Sigmoid colon (tissue), 7 donors: ENCODE measurements around the gene RUNX1. TPM values are rescaled to one million over a fixed set of nuclear protein-coding genes. Genes with fewer than 3 reads are reported as not detected.

ENCODE experiments used
- DNase-seq: peaks from one replicate; pipeline ENCODE4 v3.0.0-alpha.2; 2019
- H3K27ac ChIP-seq, 4 donors: fragments of 200-600 bp; sonication (generic); one replicate each; pipeline ENCODE4 v1.5.1; 2016 to 2019; ENCODE audit warnings: mild to moderate bottlenecking in 1 of 4
- H3K27me3 ChIP-seq, 3 donors: fragments of 200-600 bp; sonication (generic); one replicate each; pipeline ENCODE4 v1.5.1; 2019; ENCODE audit warnings: mild to moderate bottlenecking in 1 of 3
- H3K36me3 ChIP-seq, 4 donors: fragments of 200-600 bp; sonication (generic); one replicate each; pipeline ENCODE4 v1.5.1; 2016 to 2019
- H3K4me1 ChIP-seq, 4 donors: fragments of 200-600 bp; sonication (generic); one replicate each; pipeline ENCODE4 v1.5.1; 2017 to 2019
- H3K4me3 ChIP-seq, 4 donors: fragments of 200-600 bp; sonication (generic); one replicate each; pipeline ENCODE4 v1.5.1; 2017 to 2019; ENCODE audit warnings: mild to moderate bottlenecking in 2 of 4, moderate library complexity in 1 of 4
- H3K9me3 ChIP-seq, 4 donors: fragments of 200-600 bp in 3 of 4; sonication (generic) in 3 of 4; one replicate each; pipeline versions ENCODE4 v1.5.1 to v1.6.1; 2013 to 2019
- EP300 ChIP-seq, 4 donors: sonication (generic); formaldehyde crosslinking; IDR thresholded peaks; one replicate each; pipeline ENCODE4 v1.6.1; 2017; ENCODE audit warnings: antibody characterized with exemption in 4 of 4
- POLR2A ChIP-seq, 2 donors: fragments of 450-650 bp; IDR thresholded peaks; one replicate each; pipeline ENCODE4 v1.6.1; 2016; ENCODE audit warnings: antibody characterized with exemption in 2 of 2, mild to moderate bottlenecking in 2 of 2, moderate library complexity in 2 of 2
- POLR2AphosphoS5 ChIP-seq, 4 donors: sonication (generic); formaldehyde crosslinking; IDR thresholded peaks; one replicate each; pipeline ENCODE4 v1.6.1; 2017; ENCODE audit warnings: antibody characterized with exemption in 4 of 4
- WGBS, 2 donors: extraction: QIAGEN DNeasy Blood & Tissue Kit; methylation state at CpG; one replicate each; pipeline ENCODE4 v1.1.7; 2013; 5-methylcytosine and 5-hydroxymethylcytosine counted together
- intact Hi-C: fragments of 100-400 bp; cut with DNase I; formaldehyde crosslinking; loops from one replicate; pipeline ENCODE4 v1.15.1; 2023
- polyA plus RNA-seq, 3 donors: library from polyadenylated mRNA; stranded (reverse); fragments of 200-250 nt; gene quantifications; one replicate each; pipeline ENCODE4 v1.2.3, GENCODE V29; 2013
- total RNA-seq, 4 donors: library from RNA; depleted of rRNA; stranded (reverse); fragments of >200 nt; gene quantifications; one replicate each; pipeline ENCODE4 v1.1.0, GENCODE V29; 2016
- TF ChIP-seq, protein P1 (sequence below), 4 experiments: fragments of 450-650 bp in 3 of 4; fragments of 200-600 bp in 1 of 4; IDR thresholded peaks; one replicate each; pipeline ENCODE4 v1.5.1; 2016 to 2019; ENCODE audit warnings: antibody characterized with exemption in 4 of 4, mild to moderate bottlenecking in 3 of 4, moderate library complexity in 2 of 4
- donor health status: healthy with polysubstance abuse.
- donor health status: Bipolar disorder and iron deficiency.
- donor health status: healthy.

The RUNX1 gene
- total and polyA plus RNA-seq, 7 donors: 2.8 to 23.3 (median 7.5) TPM

DNA sequence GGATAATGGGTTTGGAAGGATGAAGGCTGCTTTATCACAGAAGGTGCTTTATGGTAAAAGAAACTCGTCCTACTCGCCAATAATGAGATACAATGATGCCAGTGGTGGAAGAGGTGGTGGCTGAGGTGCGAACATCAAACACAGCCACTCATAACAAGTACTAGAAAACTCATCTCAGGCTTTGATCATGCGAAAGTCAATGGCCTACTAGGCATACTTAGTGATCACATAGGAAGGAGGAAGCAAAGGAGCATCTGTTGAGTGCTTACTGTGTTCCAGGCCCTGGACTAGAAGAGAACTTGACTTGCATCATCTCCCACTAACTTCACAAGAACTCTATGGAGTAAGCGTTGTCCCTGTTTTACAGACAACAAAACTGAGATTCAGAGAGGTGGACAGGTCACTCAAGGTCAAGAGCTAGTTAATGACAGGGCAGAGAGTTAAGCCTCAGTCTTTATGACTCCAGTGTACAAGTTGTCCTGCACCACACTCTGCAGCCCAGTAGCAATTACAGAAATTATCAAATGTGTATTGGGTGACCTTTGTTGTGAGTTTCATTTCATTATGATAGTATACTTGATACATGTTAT, 33.6 kb downstream of the RUNX1 start:
- peaks cover 0 to 2% (median under 1%) of the 10 kb centered on the region in 4 donors for H3K4me1 ChIP-seq
- H3K4me3 ChIP-seq: no peak overlapping the region
- H3K9me3 ChIP-seq: no peaks in the 10 kb centered on the region
- WGBS, 2 donors: 84 to 91% methylated on average over 5 of the region's 5 CpGs
- H3K27me3 ChIP-seq: no peaks in the 10 kb centered on the region
- no peaks in the 10 kb centered on the region for H3K36me3 ChIP-seq
- intact Hi-C loops: no loop called here
- H3K27ac ChIP-seq: no peak overlapping the region
- no peak for DNase-seq
- TF ChIP-seq POLR2AphosphoS5 (IDR thresholded peaks at IDR 0.05) (no peak), EP300 (IDR thresholded peaks at IDR 0.05) (no peak), POLR2A (IDR thresholded peaks at IDR 0.05) (no peak)
- TF ChIP-seq, protein P1, sequence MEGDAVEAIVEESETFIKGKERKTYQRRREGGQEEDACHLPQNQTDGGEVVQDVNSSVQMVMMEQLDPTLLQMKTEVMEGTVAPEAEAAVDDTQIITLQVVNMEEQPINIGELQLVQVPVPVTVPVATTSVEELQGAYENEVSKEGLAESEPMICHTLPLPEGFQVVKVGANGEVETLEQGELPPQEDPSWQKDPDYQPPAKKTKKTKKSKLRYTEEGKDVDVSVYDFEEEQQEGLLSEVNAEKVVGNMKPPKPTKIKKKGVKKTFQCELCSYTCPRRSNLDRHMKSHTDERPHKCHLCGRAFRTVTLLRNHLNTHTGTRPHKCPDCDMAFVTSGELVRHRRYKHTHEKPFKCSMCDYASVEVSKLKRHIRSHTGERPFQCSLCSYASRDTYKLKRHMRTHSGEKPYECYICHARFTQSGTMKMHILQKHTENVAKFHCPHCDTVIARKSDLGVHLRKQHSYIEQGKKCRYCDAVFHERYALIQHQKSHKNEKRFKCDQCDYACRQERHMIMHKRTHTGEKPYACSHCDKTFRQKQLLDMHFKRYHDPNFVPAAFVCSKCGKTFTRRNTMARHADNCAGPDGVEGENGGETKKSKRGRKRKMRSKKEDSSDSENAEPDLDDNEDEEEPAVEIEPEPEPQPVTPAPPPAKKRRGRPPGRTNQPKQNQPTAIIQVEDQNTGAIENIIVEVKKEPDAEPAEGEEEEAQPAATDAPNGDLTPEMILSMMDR (IDR thresholded peaks at IDR 0.05): no peak

DNA sequence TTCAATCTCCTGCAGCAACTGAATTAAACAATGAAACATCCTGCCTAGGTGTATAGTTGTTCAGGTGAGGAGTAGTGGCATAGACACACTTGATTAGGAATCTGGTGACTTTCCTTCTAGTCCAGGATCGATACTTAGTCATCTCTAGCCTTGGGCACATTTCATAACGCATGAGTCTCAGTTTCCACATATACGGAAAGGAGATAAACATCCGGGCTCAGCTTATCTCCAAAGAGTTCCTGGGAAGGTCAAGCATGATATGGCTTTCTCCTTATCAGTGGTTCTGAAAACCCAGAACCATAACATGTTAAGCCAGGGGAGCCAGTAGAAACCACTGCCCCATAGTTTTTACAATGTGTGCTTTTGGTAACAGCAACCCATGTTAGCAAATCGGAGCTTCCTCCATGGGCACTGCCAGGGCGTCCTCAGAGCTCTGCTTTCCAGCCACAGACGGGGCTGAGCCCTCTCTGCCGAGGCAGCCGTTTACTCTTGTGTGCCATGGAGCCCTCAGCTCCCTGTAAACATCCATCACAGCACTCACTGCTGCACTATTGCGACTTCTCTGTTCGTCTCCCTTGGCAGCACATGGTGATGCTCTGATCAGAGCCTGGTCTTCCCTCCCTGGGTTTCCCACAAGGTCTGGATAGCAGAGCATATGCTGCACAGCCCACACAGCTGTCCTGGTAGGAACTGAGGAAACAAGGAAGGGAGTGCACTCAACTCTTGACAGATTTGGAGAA, 34.6 kb downstream of the RUNX1 start:
- no peak for DNase-seq
- WGBS, 2 donors: 76 to 86% methylated on average over 11 of the region's 11 CpGs

DNA sequence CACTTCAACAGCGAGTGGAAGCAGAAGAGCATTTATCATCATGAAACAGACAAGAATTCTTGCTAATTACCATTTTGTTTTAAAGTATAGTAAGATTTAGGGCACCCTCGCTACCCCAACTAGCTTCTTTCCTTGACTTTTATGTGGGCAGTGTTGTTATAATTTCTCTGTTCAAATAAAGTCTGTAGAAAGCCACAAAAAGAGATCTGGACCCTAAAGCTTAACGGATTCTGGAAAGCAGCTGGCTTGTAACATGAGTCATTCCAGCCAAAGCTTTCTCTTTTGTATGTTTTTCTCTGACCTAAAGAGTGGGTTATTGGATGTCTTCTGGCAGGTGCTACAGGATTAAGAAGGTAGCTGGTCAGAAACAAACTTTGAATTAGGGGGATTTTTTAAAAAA, 37.4 kb downstream of the RUNX1 start:
- H3K27ac ChIP-seq: no peak overlapping the region
- no peak for DNase-seq
- intact Hi-C loops: no loop called here
- no peak overlapping the region for H3K4me3 ChIP-seq
- H3K4me1 ChIP-seq: no peaks in the 10 kb centered on the region
- 28 to 45% methylated on average over 3 of the region's 3 CpGs for WGBS, 2 donors
- no peaks in the 10 kb centered on the region for H3K36me3 ChIP-seq
- TF ChIP-seq EP300 (IDR thresholded peaks at IDR 0.05): no peak
- TF ChIP-seq POLR2AphosphoS5 (IDR thresholded peaks at IDR 0.05): no peak
- no peak for TF ChIP-seq POLR2A (IDR thresholded peaks at IDR 0.05)
- TF ChIP-seq, protein P1 (IDR thresholded peaks at IDR 0.05): no peak
- no peaks in the 10 kb centered on the region for H3K27me3 ChIP-seq
- no peaks in the 10 kb centered on the region for H3K9me3 ChIP-seq

More for the DNA sequence above, 34.6 kb downstream of the RUNX1 start:
- Histone ChIP-seq H3K27ac (no peak overlapping the region), H3K4me3 (no peak overlapping the region), H3K4me1 (no peaks in the 10 kb centered on the region), H3K36me3 (no peaks in the 10 kb centered on the region), H3K9me3 (no peaks in the 10 kb centered on the region), H3K27me3 (no peaks in the 10 kb centered on the region)
- intact Hi-C loops: no loop called here
- TF ChIP-seq EP300 (IDR thresholded peaks at IDR 0.05) (no peak), POLR2AphosphoS5 (IDR thresholded peaks at IDR 0.05) (no peak)

DNA sequence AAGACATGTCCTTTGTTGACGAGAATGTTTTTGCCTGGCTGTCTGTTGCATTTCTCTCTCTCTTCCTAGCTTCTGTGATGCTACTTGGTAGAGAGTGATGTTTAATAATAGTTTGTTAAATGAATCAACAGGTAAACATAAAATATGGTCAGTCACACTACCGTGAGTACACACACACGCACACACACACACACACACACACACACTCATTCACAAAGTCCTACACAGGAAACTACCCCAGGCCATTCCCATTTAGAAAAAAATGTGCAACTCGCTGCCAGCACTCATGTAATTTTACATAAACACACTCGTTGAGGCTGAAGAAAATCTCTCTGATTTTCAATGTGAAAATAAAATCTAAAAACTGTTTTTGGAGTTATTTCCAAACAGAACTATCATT, 38.7 kb downstream of the RUNX1 start:
- 58 to 74% methylated on average over 5 of the region's 5 CpGs for WGBS, 2 donors
- no peak for DNase-seq
- Histone ChIP-seq H3K4me1 (no peaks in the 10 kb centered on the region), H3K27me3 (no peaks in the 10 kb centered on the region), H3K36me3 (no peaks in the 10 kb centered on the region), H3K4me3 (no peak overlapping the region), H3K27ac (no peak overlapping the region), H3K9me3 (no peaks in the 10 kb centered on the region)
- TF ChIP-seq, protein P1 (IDR thresholded peaks at IDR 0.05): no peak
- TF ChIP-seq EP300 (IDR thresholded peaks at IDR 0.05) (no peak), POLR2A (IDR thresholded peaks at IDR 0.05) (no peak), POLR2AphosphoS5 (IDR thresholded peaks at IDR 0.05) (no peak)
- intact Hi-C loops: no loop called here

DNA sequence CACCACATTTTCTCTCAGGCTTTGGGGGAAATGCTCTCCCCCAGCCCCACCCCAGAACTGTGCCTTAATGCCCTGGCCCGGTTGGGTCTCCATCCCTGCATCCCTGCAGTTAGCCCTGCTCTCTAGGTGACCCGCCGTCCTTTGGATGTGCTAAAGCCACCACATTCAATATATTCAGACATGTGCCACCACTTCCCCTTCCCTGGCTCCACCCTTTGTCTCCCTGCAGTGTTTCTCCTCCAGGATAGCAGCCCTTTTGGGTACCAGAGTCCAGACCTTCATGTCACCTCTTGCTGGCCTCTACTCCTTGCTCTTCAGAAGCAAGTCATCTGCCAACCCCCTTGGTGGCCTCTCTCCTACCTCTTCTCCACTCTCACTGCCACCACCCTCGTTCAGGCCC, 41.8 kb downstream of the RUNX1 start:
- no peak overlapping the region for H3K27ac ChIP-seq
- H3K4me1 ChIP-seq: no peaks in the 10 kb centered on the region
- no peaks in the 10 kb centered on the region for H3K27me3 ChIP-seq
- intact Hi-C loops: no loop called here
- H3K36me3 ChIP-seq: no peaks in the 10 kb centered on the region
- no peak overlapping the region for H3K4me3 ChIP-seq
- no peak for DNase-seq
- no peak for TF ChIP-seq POLR2AphosphoS5 (IDR thresholded peaks at IDR 0.05)
- no peak for TF ChIP-seq EP300 (IDR thresholded peaks at IDR 0.05)
- TF ChIP-seq, protein P1 (IDR thresholded peaks at IDR 0.05): no peak
- no peak for TF ChIP-seq POLR2A (IDR thresholded peaks at IDR 0.05)
- H3K9me3 ChIP-seq: no peaks in the 10 kb centered on the region
- 81 to 90% methylated on average over 4 of the region's 4 CpGs for WGBS, 2 donors
